ENCODE data around the gene CAST.

DNA sequence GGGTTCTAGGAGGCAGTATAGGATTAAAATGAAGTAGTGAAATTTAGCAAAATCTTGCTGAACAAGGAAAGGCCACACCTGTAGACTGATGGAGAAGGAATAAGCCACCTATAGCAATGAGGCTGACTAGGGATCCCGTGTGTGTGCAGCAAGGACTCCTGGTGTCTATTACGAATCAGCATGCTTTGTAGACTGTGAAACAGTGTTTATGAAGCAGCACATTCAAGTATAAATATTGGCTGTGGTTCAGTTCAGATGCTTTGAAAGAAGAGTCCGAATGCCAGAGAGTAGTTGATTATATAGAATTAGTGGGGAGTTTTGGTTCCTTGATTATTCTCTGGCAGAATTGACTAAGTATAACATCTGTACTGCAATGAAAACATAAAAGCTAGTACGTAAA lies 41.8 kb downstream of the CAST start:
- TF ChIP-seq, protein P1, sequence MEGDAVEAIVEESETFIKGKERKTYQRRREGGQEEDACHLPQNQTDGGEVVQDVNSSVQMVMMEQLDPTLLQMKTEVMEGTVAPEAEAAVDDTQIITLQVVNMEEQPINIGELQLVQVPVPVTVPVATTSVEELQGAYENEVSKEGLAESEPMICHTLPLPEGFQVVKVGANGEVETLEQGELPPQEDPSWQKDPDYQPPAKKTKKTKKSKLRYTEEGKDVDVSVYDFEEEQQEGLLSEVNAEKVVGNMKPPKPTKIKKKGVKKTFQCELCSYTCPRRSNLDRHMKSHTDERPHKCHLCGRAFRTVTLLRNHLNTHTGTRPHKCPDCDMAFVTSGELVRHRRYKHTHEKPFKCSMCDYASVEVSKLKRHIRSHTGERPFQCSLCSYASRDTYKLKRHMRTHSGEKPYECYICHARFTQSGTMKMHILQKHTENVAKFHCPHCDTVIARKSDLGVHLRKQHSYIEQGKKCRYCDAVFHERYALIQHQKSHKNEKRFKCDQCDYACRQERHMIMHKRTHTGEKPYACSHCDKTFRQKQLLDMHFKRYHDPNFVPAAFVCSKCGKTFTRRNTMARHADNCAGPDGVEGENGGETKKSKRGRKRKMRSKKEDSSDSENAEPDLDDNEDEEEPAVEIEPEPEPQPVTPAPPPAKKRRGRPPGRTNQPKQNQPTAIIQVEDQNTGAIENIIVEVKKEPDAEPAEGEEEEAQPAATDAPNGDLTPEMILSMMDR (IDR thresholded peaks at IDR 0.05; ENCODE audit: insufficient read depth, low read depth, low read length) = no peak
- TF ChIP-seq EZH2 (IDR thresholded peaks at IDR 0.05; ENCODE audit: insufficient read depth, low read length) = no peak

Data from astrocyte (in vitro differentiated cells and primary cell).